Omental fat pad (tissue), 4 donors: ENCODE results near the gene DPP3. TPM values are rescaled to one million over a fixed set of nuclear protein-coding genes. Genes with fewer than 3 reads are reported as not detected.

ENCODE experiments used
- ATAC-seq: fragments of 150-250 bp; one replicate; pipeline ENCODE4 v1.9.1; 2016; ENCODE audit warnings: mild to moderate bottlenecking, moderate library complexity; ENCODE audit not compliant: low FRiP score
- DNase-seq: peaks from one replicate; pipeline ENCODE4 v3.0.0-alpha.2; 2019; ENCODE audit warnings: low spot score
- CTCF ChIP-seq, 3 donors: fragments of 450-650 bp; IDR thresholded peaks; one replicate each; pipeline ENCODE4 v1.5.1; 2016 to 2017; ENCODE audit warnings: antibody characterized with exemption in 3 of 3, mild to moderate bottlenecking in 3 of 3, moderate library complexity in 2 of 3
- total RNA-seq, 4 donors: library from RNA; depleted of rRNA; stranded (reverse); fragments of >200 nt; gene quantifications; one replicate each; pipeline ENCODE4 v1.1.0, GENCODE V29; 2016

DPP3 gene
- total RNA-seq, 4 donors from 2014 or later = 13.9 to 23.9 (median 21.0) TPM

GRCh38 chr11:66476841-66477251 is 3.4 kb upstream of the DPP3 start:
- no peak for TF ChIP-seq CTCF (IDR thresholded peaks at IDR 0.05)
- ATAC-seq (no peak), DNase-seq (no peak)

GRCh38 chr11:66477263-66478201 is 2.7 kb upstream of the DPP3 start:
- ATAC-seq = no peak
- TF ChIP-seq CTCF (IDR thresholded peaks at IDR 0.05) = no peak
- DNase-seq = no peak

- DNase-seq = no peak
- no peak for ATAC-seq
- no peak for TF ChIP-seq CTCF (IDR thresholded peaks at IDR 0.05)
Observed at GRCh38 chr11:66478729-66479393, 1.4 kb upstream of the DPP3 start.

GRCh38 chr11:66479394-66480116 is 679 bp upstream of the DPP3 start:
- ATAC-seq (peak; percentile 60), DNase-seq (no peak)
- no peak for TF ChIP-seq CTCF (IDR thresholded peaks at IDR 0.05)

- ATAC-seq (no peak), DNase-seq (no peak)
- no peak for TF ChIP-seq CTCF (IDR thresholded peaks at IDR 0.05)
Observed at GRCh38 chr11:66484806-66485380, 4.7 kb downstream of the DPP3 start.

- DNase-seq (no peak), ATAC-seq (no peak)
- no peak for TF ChIP-seq CTCF (IDR thresholded peaks at IDR 0.05)
Observed at GRCh38 chr11:66488957-66489356, 8.7 kb downstream of the DPP3 start.
